HCT116 (cell line): ENCODE measurements around the gene DLG4. TPM values are rescaled to one million over a fixed set of nuclear protein-coding genes. Genes with fewer than 3 reads are reported as not detected.

Source experiments
- ATAC-seq: fragments of 200-7000 bp; cut with Tn5 transposase; 2 replicates; pipeline ENCODE4 v1.9.1; 2020; ENCODE audit warnings: mild to moderate bottlenecking, moderate library complexity
- BruUV-seq: library from RNA; stranded (reverse); fragments of 400-500 nt; replicated peaks from 2 replicates; lab custom pipeline; 2021; lab: Mats Ljungman, UMichigan
- CTCF ChIA-PET: fragments of 300-600 bp; sonication (Branson Sonifier 250); formaldehyde crosslinking; loops from one replicate; lab custom pipeline; 2021; ENCODE audit warnings: antibody characterized with exemption; lab: Charles Lee
- POLR2A ChIA-PET: fragments of 300-600, 350-600 bp; sonication (Branson Sonifier 250); formaldehyde crosslinking; loops from one replicate; lab custom pipeline; 2021; ENCODE audit warnings: antibody characterized with exemption; lab: Charles Lee
- RAD21 ChIA-PET, 2 experiments: fragments of 300-600 bp; sonication (Branson Sonifier 250); formaldehyde crosslinking; loops; one replicate each; lab custom pipeline; 2023; ENCODE audit warnings: low total read pairs in 2 of 2; ENCODE audit not compliant: uncharacterized antibody in 2 of 2, unreplicated experiment in 2 of 2, low non-redundant PET in 1 of 2; lab: Charles Lee
- DNase-seq: peaks from one replicate; pipeline ENCODE4 v3.0.0-alpha.2; 2010; ENCODE audit warnings: low read depth, low spot score
- H2AFZ ChIP-seq: fragments of 200-600 bp; shearing (Covaris generic), sonication (generic); 2 replicates; pipeline ENCODE4 v1.6.1; 2017; ENCODE audit warnings: low read depth, mixed run types, mixed read lengths, antibody characterized with exemption, low read length; ENCODE audit not compliant: poor library complexity, severe bottlenecking
- H3K27ac ChIP-seq: 2 replicates; pipeline ENCODE4 v1.5.1; 2012; ENCODE audit warnings: low read depth, low read length
- H3K27me3 ChIP-seq: fragments of 200-600 bp; sonication (generic); 2 replicates; pipeline ENCODE4 v1.6.1; 2016; ENCODE audit warnings: mixed run types, low read length, mixed read lengths; ENCODE audit not compliant: insufficient read depth
- H3K36me3 ChIP-seq, 2 experiments: fragments of 200-500 bp in 1 of 2; fragments of 200-600 bp in 1 of 2; sonication (Bioruptor generic) in 1 of 2; sonication (generic) in 1 of 2; 2 replicates each; pipeline versions ENCODE4 v1.5.1 to v1.6.1; 2014 to 2016; ENCODE audit warnings: low read length in 2 of 2, inconsistent platforms in 1 of 2, mixed read lengths in 1 of 2, mixed run types in 1 of 2; ENCODE audit not compliant: insufficient read depth in 2 of 2, control insufficient read depth in 1 of 2
- H3K4me1 ChIP-seq, 2 experiments: fragments of 200-600 bp in 1 of 2; sonication (generic) in 1 of 2; 2 replicates each; pipeline versions ENCODE4 v1.5.1 to v1.6.1; 2012 to 2017; ENCODE audit warnings: low read length in 2 of 2, inconsistent platforms in 1 of 2, mild to moderate bottlenecking in 1 of 2, mixed read lengths in 1 of 2, mixed run types in 1 of 2, moderate library complexity in 1 of 2; ENCODE audit not compliant: insufficient read depth in 2 of 2, control insufficient read depth in 1 of 2
- H3K4me2 ChIP-seq: fragments of 200-600 bp; sonication (generic); 2 replicates; pipeline ENCODE4 v1.6.1; 2017; ENCODE audit warnings: mixed run types, low read length, mixed read lengths
- H3K4me3 ChIP-seq, 2 experiments: fragments of 200-600 bp in 1 of 2; sonication (generic) in 1 of 2; replicated peaks in 1 of 2; 2 replicates each; pipeline ENCODE4 v1.5.1; 2011 to 2016; ENCODE audit warnings: low read length in 2 of 2, control low read depth in 1 of 2, low read depth in 1 of 2, mild to moderate bottlenecking in 1 of 2, mixed read lengths in 1 of 2, mixed run types in 1 of 2
- H3K79me2 ChIP-seq: fragments of 200-600 bp; sonication (generic); 2 replicates; pipeline ENCODE4 v1.6.1; 2017; ENCODE audit warnings: mild to moderate bottlenecking, mixed run types, low read length, moderate library complexity, mixed read lengths; ENCODE audit not compliant: insufficient read depth
- H3K9ac ChIP-seq: fragments of 200-600 bp; sonication (generic); 2 replicates; pipeline ENCODE4 v1.6.1; 2016; ENCODE audit warnings: low read length, mixed read lengths
- H3K9me2 ChIP-seq: fragments of 200-600 bp; sonication (generic), shearing (Covaris generic); 2 replicates; pipeline ENCODE4 v1.6.1; 2017; ENCODE audit warnings: mixed run types, mild to moderate bottlenecking, moderate library complexity; ENCODE audit not compliant: insufficient read depth
- H3K9me3 ChIP-seq, 2 experiments: fragments of 200-500 bp in 1 of 2; fragments of 200-600 bp in 1 of 2; sonication (Bioruptor generic) in 1 of 2; sonication (generic) in 1 of 2; 2 replicates each; pipeline ENCODE4 v1.6.1; 2014 to 2017; ENCODE audit warnings: low read length in 2 of 2, mixed read lengths in 2 of 2, inconsistent platforms in 1 of 2, low read depth in 1 of 2, mild to moderate bottlenecking in 1 of 2, mixed run types in 1 of 2, moderate library complexity in 1 of 2; ENCODE audit not compliant: control insufficient read depth in 1 of 2, insufficient read depth in 1 of 2
- H4K20me1 ChIP-seq: fragments of 200-600 bp; sonication (generic), shearing (Covaris generic); 2 replicates; pipeline ENCODE4 v1.6.1; 2017; ENCODE audit warnings: mixed run types, mild to moderate bottlenecking, moderate library complexity; ENCODE audit not compliant: insufficient read depth
- ELF1 ChIP-seq: IDR thresholded peaks from 2 replicates; pipeline ENCODE4 v1.6.1; 2012; ENCODE audit warnings: low read depth, borderline replicate concordance
- EZH2phosphoT487 ChIP-seq: fragments of 200-600 bp; IDR thresholded peaks from 2 replicates; pipeline ENCODE4 v1.6.1; 2018; ENCODE audit warnings: antibody characterized with exemption, borderline replicate concordance
- RAD21 ChIP-seq: IDR thresholded peaks from 2 replicates; pipeline ENCODE4 v1.6.1; 2012; ENCODE audit warnings: low read depth, mild to moderate bottlenecking
- TCF7L2 ChIP-seq: IDR thresholded peaks from 2 replicates; pipeline ENCODE4 v1.7.0; 2011; ENCODE audit warnings: borderline replicate concordance, inconsistent platforms; ENCODE audit not compliant: insufficient read depth, insufficient read length; ENCODE audit errors: extremely low read depth
- intact Hi-C: fragments of 100-400 bp; cut with micrococcal nuclease; formaldehyde crosslinking; loops from 2 replicates; pipeline ENCODE4 v1.10.0; 2022
- total RNA-seq: library from RNA; stranded (reverse); gene quantifications from one replicate; pipeline ENCODE4 v1.2.1, GENCODE V29; 2021; ENCODE audit not compliant: unreplicated experiment
- TF ChIP-seq, protein P1 (sequence below), 3 experiments: fragments of 200-600 bp in 1 of 3; sonication (generic) in 1 of 3; IDR thresholded peaks in 2 of 3; conservative IDR thresholded peaks in 1 of 3; 2 replicates each; pipeline ENCODE4 v1.5.1; 2012 to 2017; ENCODE audit warnings: low read depth in 2 of 3, low read length in 2 of 3, antibody characterized with exemption in 1 of 3, borderline replicate concordance in 1 of 3, control low read depth in 1 of 3, mild to moderate bottlenecking in 1 of 3, mixed read lengths in 1 of 3, mixed run types in 1 of 3, moderate library complexity in 1 of 3; ENCODE audit not compliant: insufficient read depth in 1 of 3

Gene DLG4
- total RNA-seq, 1 experiment from 2014 or later: 15.0 TPM

DNA sequence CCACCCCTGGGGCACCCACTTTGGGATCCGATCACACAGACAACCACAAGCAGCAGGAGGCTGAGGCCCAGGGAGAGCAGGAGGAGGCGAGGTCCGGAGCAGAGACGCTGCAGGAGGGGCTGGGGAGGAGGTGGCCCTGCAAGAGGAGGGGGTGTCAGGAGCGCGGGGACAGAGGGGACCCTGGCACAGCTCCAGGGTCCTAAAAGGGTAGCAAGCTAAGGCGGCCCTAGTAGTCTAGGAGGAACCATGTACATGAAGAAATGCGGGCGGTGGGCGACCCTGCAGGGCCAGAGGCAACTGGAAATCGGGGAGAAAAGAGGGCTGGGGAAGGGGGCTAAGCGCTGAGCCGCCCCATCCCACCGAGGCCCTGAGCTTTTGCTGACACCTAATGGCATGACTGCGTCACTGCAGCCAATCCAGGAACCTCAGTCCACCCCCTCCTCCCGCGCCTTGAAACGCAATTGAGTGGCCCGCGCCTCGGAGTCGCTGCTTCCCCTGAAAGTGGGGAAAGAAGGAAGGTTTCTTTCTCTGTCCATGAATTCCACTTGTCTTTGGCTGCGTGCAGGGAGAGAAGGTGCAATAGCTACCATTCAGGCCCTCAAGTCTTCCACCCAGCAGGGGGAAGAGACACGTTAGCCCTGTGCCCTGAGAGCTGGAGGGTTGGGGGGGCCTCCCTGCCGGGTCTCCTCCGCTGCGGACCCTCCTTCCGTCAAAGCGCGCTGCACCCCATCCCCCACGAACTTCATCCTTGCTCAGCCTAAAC lies 42.3 kb downstream of the DLG4 start:
- Histone ChIP-seq H4K20me1 (no peaks in the 10 kb centered on the region), H3K4me1 (peaks cover 7 to 15% of the 10 kb centered on the region in 2 experiments), H3K9ac (peak overlapping the region; percentile 59), H3K4me2 (peak overlapping the region; percentile 86), H3K36me3 (no peaks in the 10 kb centered on the region), H3K79me2 (no peaks in the 10 kb centered on the region), H3K27ac (no peak overlapping the region; the same call in 1 of the 2 replicates), H2AFZ (peak overlapping the region; percentile 85), H3K9me2 (no peaks in the 10 kb centered on the region), H3K4me3 (peak overlapping the region; percentile 43 to 58), H3K27me3 (no peaks in the 10 kb centered on the region), H3K9me3 (peaks cover 0 to 7% of the 10 kb centered on the region in 2 experiments; a peak in 1 of 4 replicates)
- no peak for TF ChIP-seq EZH2phosphoT487
- TF ChIP-seq RAD21: peak; percentile 84
- no peak for TF ChIP-seq TCF7L2
- TF ChIP-seq, protein P1, sequence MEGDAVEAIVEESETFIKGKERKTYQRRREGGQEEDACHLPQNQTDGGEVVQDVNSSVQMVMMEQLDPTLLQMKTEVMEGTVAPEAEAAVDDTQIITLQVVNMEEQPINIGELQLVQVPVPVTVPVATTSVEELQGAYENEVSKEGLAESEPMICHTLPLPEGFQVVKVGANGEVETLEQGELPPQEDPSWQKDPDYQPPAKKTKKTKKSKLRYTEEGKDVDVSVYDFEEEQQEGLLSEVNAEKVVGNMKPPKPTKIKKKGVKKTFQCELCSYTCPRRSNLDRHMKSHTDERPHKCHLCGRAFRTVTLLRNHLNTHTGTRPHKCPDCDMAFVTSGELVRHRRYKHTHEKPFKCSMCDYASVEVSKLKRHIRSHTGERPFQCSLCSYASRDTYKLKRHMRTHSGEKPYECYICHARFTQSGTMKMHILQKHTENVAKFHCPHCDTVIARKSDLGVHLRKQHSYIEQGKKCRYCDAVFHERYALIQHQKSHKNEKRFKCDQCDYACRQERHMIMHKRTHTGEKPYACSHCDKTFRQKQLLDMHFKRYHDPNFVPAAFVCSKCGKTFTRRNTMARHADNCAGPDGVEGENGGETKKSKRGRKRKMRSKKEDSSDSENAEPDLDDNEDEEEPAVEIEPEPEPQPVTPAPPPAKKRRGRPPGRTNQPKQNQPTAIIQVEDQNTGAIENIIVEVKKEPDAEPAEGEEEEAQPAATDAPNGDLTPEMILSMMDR (IDR thresholded peaks at IDR 0.05 in 2 of 3, conservative IDR thresholded peaks at IDR 0.05 in 1 of 3; ENCODE audit: borderline replicate concordance in 1 of 3, insufficient read depth in 1 of 3, low read depth in 2 of 3, low read length in 2 of 3): peak; percentile 55 to 91 (median 91); a peak in 5 of 6 replicates
- no peak for TF ChIP-seq ELF1
- peak; percentile 93 for ATAC-seq
- DNase-seq: no peak
- RAD21 ChIA-PET: interaction anchor here (0.6 to 1.9 kb wide), 6 partner anchors 61 to 132 kb away, joined by 3 to 11 read pairs (median 4); no protein-coding TSS in a partner anchor
- intact Hi-C loops: loop anchor here (1.0 kb wide), 1 partner anchor 125 kb away; no protein-coding TSS in a partner anchor
- no TSS peak for BruUV-seq
- POLR2A ChIA-PET: interaction anchor here (0.7 kb wide), 1 partner anchor 68 kb away, joined by 4 read pairs; no protein-coding TSS in a partner anchor
- CTCF ChIA-PET: interaction anchor here (0.5 to 3.2 kb wide), 16 partner anchors 9 to 156 kb away, joined by 3 to 27 read pairs (median 4); partner anchors contain the start of gene SLC16A13
